PC-3 (cell line): Measurements from ENCODE around the gene SLIT1. TPM values are rescaled to one million over a fixed set of nuclear protein-coding genes. Genes with fewer than 3 reads are reported as not detected.

ENCODE experiments used
- ATAC-seq: fragments of 200-7000 bp; cut with Tn5 transposase; 2 replicates; pipeline ENCODE4 v1.9.1; 2020; ENCODE audit warnings: mild to moderate bottlenecking, moderate library complexity
- BruUV-seq: library from RNA; stranded (reverse); fragments of 400-500 nt; replicated peaks from 2 replicates; lab custom pipeline; 2021; lab: Mats Ljungman, UMichigan
- CTCF ChIA-PET: fragments of 300-600 bp; sonication (Branson Sonifier 250); formaldehyde crosslinking; loops from one replicate; lab custom pipeline; 2022; ENCODE audit warnings: antibody characterized with exemption; lab: Charles Lee
- POLR2A ChIA-PET: fragments of 300-600 bp; sonication (Branson Sonifier 250); formaldehyde crosslinking; loops from one replicate; lab custom pipeline; 2022; ENCODE audit warnings: antibody characterized with exemption; ENCODE audit not compliant: unreplicated experiment; lab: Charles Lee
- DNase-seq: peaks from one replicate; pipeline ENCODE4 v3.0.0-alpha.2; 2015
- H2AFZ ChIP-seq: fragments of 300-600 bp; sonication (generic); 2 replicates; pipeline ENCODE4 v1.6.0; 2016; ENCODE audit warnings: antibody characterized with exemption, low read length
- H3F3A ChIP-seq: fragments of 300-600 bp; sonication (generic); one replicate; pipeline ENCODE4 v1.6.0; 2017; ENCODE audit warnings: antibody characterized with exemption, low read length, control low read depth, mild to moderate bottlenecking; ENCODE audit not compliant: unreplicated experiment
- H3K27ac ChIP-seq: fragments of 300-600 bp; sonication (generic); 2 replicates; pipeline ENCODE4 v1.5.1; 2016; ENCODE audit warnings: mild to moderate bottlenecking, low read length
- H3K27me3 ChIP-seq: fragments of 300-600 bp; sonication (generic); 2 replicates; pipeline ENCODE4 v1.6.1; 2016; ENCODE audit warnings: low read length, mixed read lengths
- H3K36me3 ChIP-seq: fragments of 300-600 bp; sonication (generic); 2 replicates; pipeline ENCODE4 v1.6.1; 2016; ENCODE audit warnings: low read depth, mixed run types, low read length, mixed read lengths
- H3K4me1 ChIP-seq: fragments of 300-600 bp; sonication (generic); 2 replicates; pipeline ENCODE4 v1.5.1; 2016; ENCODE audit warnings: low read length; ENCODE audit not compliant: insufficient read depth
- H3K4me2 ChIP-seq: fragments of 300-600 bp; sonication (generic); 2 replicates; pipeline ENCODE4 v1.6.0; 2016; ENCODE audit warnings: low read length
- H3K4me3 ChIP-seq: fragments of 300-600 bp; sonication (generic); 2 replicates; pipeline ENCODE4 v1.5.1; 2016; ENCODE audit warnings: mild to moderate bottlenecking, low read length, mixed read lengths
- H3K79me2 ChIP-seq: fragments of 300-600 bp; sonication (generic); 2 replicates; pipeline ENCODE4 v1.6.1; 2017; ENCODE audit warnings: low read length, mixed read lengths
- H3K9ac ChIP-seq: fragments of 300-600 bp; sonication (generic); 2 replicates; pipeline ENCODE4 v1.6.0; 2016; ENCODE audit warnings: mild to moderate bottlenecking, low read length
- H3K9me2 ChIP-seq: fragments of 300-600 bp; sonication (generic); replicated peaks from 2 replicates; pipeline ENCODE4 v1.6.1; 2016; ENCODE audit warnings: mixed run types, low read length, mixed read lengths
- H3K9me3 ChIP-seq: fragments of 300-600 bp; sonication (generic); 2 replicates; pipeline ENCODE4 v1.6.1; 2016; ENCODE audit warnings: low read length, mixed read lengths
- H4K20me1 ChIP-seq: fragments of 300-600 bp; sonication (generic); 2 replicates; pipeline ENCODE4 v1.6.1; 2016; ENCODE audit warnings: low read length, mixed read lengths
- EZH2 ChIP-seq: fragments of 300-600 bp; sonication (generic); IDR thresholded peaks from one replicate; pipeline ENCODE4 v1.6.1; 2017; ENCODE audit warnings: antibody characterized with exemption, mild to moderate bottlenecking, low read length; ENCODE audit not compliant: unreplicated experiment
- EZH2phosphoT487 ChIP-seq: fragments of 300-600 bp; sonication (generic); IDR thresholded peaks from 2 replicates; pipeline ENCODE4 v1.6.1; 2018; ENCODE audit warnings: mild to moderate bottlenecking, antibody characterized with exemption, low read length, borderline replicate concordance
- intact Hi-C: fragments of 100-400 bp; cut with micrococcal nuclease; formaldehyde crosslinking; loops from 2 replicates; pipeline ENCODE4 v1.9.0; 2023
- total RNA-seq: library from RNA; depleted of rRNA; stranded (reverse); fragments of >200 nt; gene quantifications from 2 replicates; pipeline ENCODE4 v1.2.3, GENCODE V29; 2014
- TF ChIP-seq, protein P1 (sequence below): fragments of 300-600 bp; sonication (generic); conservative IDR thresholded peaks from 2 replicates; pipeline ENCODE4 v1.5.1; 2017; ENCODE audit warnings: antibody characterized with exemption, low read depth, mild to moderate bottlenecking, low read length

The SLIT1 gene
- total RNA-seq, 1 experiment from 2014 or later, result not detected

DNA sequence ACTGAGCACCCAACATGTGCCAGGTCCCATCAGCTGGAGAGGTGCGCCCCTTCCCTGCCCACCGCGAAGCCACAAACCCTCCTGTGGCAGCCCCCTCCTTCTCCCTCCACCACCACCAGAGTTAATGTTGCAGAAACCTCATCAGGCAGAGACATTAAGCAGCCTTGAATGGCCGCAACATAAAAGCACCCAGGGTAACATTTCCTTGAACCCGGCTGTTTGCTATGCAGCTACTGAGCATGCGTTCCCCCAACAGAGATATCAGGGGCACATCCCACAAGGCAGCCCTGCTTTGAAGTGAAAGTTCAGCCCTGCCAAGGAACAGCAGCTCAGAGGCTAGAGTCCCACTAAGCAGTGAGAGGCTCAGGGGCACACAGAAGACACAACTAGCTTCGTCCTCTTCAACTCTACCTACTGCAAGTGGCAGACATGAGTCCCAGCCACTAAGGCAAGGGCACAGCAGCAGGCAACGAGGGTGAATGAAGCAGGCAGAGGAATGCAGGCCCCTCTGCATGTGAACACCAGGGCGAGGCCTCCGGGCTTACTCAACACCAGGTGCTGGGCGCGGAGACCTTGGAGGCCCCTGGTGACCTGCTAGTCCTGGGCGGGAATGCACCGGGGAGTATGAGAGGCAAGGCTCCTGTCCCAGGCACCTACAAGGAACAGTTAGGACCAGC is 107.4 kb downstream of the SLIT1 start:
- CTCF ChIA-PET, result no interaction called here
- POLR2A ChIA-PET, result no interaction called here
- TF ChIP-seq EZH2 (no peak), EZH2phosphoT487 (no peak)
- TF ChIP-seq, protein P1, sequence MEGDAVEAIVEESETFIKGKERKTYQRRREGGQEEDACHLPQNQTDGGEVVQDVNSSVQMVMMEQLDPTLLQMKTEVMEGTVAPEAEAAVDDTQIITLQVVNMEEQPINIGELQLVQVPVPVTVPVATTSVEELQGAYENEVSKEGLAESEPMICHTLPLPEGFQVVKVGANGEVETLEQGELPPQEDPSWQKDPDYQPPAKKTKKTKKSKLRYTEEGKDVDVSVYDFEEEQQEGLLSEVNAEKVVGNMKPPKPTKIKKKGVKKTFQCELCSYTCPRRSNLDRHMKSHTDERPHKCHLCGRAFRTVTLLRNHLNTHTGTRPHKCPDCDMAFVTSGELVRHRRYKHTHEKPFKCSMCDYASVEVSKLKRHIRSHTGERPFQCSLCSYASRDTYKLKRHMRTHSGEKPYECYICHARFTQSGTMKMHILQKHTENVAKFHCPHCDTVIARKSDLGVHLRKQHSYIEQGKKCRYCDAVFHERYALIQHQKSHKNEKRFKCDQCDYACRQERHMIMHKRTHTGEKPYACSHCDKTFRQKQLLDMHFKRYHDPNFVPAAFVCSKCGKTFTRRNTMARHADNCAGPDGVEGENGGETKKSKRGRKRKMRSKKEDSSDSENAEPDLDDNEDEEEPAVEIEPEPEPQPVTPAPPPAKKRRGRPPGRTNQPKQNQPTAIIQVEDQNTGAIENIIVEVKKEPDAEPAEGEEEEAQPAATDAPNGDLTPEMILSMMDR, result no peak
- Histone ChIP-seq H3K9me3 (no peaks in the 10 kb centered on the region), H3F3A (no peaks in the 10 kb centered on the region), H3K9me2 (no peaks in the 10 kb centered on the region), H3K27ac (no peak overlapping the region), H3K4me2 (no peak overlapping the region), H3K4me1 (no peaks in the 10 kb centered on the region), H3K27me3 (0 out of 2 replicates have a peak, but pooled peaks cover 5% of the 10 kb centered on the region), H3K36me3 (no peaks in the 10 kb centered on the region), H4K20me1 (no peaks in the 10 kb centered on the region), H2AFZ (no peak overlapping the region), H3K79me2 (no peaks in the 10 kb centered on the region), H3K4me3 (no peak overlapping the region), H3K9ac (no peak overlapping the region)
- intact Hi-C loops, result no loop called here
- no peak for DNase-seq
- ATAC-seq, result no peak
- no TSS peak for BruUV-seq

DNA sequence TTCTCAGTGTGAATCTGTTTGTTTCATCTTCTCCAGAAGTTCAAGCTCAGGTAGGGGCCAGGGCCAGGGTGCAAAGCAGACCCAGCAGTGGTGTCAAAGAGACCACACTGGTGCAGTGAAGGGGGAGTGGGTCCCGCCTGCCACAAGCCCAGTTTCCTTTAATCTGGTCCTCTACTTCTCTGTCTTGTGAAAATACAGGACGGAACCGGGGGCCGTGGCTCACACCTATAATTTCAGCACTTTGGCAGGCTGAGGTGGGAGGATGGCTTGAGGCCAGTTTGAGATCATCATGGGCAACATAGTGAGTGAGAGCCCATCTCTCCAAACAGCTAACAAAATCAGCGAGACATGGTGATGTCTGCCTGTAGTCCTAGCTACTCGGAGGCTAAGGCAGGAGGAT is 109.0 kb downstream of the SLIT1 start:
- no peak for TF ChIP-seq EZH2phosphoT487
- no peak for TF ChIP-seq EZH2
- TF ChIP-seq, protein P1, result no peak
- ChIA-PET CTCF (interaction anchor here (1.2 kb wide), 1 partner anchor 134 kb away, joined by 3 read pairs; no protein-coding TSS in a partner anchor), POLR2A (no interaction called here)
- no peak overlapping the region for H3K4me2 ChIP-seq
- H3K9me2 ChIP-seq, result no peaks in the 10 kb centered on the region
- no peak for DNase-seq
- no TSS peak for BruUV-seq
- ATAC-seq, result no peak
- no peaks in the 10 kb centered on the region for H3K79me2 ChIP-seq
- H2AFZ ChIP-seq, result no peak overlapping the region
- H3K36me3 ChIP-seq, result no peaks in the 10 kb centered on the region
- H3K9ac ChIP-seq, result no peak overlapping the region
- intact Hi-C loops, result no loop called here
- H3K9me3 ChIP-seq, result no peaks in the 10 kb centered on the region
- H3K4me1 ChIP-seq, result no peaks in the 10 kb centered on the region
- H3K27me3 ChIP-seq, result 0 out of 2 replicates have a peak, but pooled peaks cover 5% of the 10 kb centered on the region
- no peak overlapping the region for H3K4me3 ChIP-seq
- H3F3A ChIP-seq, result no peaks in the 10 kb centered on the region
- H4K20me1 ChIP-seq, result no peaks in the 10 kb centered on the region
- H3K27ac ChIP-seq, result no peak overlapping the region

DNA sequence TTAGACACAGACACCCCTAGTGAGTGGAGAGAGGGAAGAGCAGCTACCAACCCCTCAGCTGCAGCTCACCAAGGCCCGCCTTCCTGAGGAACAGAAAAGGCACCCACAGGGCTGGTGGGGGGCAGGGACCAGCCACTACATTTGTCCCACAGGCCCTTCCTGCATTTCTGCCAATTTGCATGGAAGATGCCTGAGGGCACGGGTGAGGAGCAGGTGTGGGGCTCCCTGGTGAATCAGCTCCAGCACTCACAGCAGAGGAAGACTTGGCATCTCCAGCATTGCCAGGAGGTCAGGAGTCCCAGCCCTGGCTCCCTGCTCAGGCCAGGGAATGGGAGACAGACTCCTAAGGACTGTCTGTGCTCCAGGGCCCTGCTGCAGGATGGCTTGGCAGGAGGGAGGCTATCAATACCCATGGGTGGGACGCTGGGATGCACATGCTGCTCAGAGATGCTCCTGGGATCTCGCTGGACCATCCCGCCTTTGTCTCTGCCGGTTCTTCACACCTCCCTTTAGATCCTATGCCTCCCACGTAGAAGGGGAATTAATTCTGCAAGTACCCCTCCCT is 109.7 kb downstream of the SLIT1 start:
- CTCF ChIA-PET, result interaction anchor here (0.6 to 1.2 kb wide), 2 partner anchors 134 to 230 kb away, joined by 3 read pairs; no protein-coding TSS in a partner anchor
- Histone ChIP-seq H3K27ac (no peak overlapping the region), H3K27me3 (0 out of 2 replicates have a peak, but pooled peaks cover 5% of the 10 kb centered on the region), H3K79me2 (no peaks in the 10 kb centered on the region), H3K9me2 (no peaks in the 10 kb centered on the region), H3F3A (no peaks in the 10 kb centered on the region), H3K9me3 (no peaks in the 10 kb centered on the region), H2AFZ (no peak overlapping the region), H3K9ac (no peak overlapping the region), H3K4me3 (no peak overlapping the region), H4K20me1 (no peaks in the 10 kb centered on the region), H3K4me1 (no peaks in the 10 kb centered on the region), H3K36me3 (no peaks in the 10 kb centered on the region), H3K4me2 (no peak overlapping the region)
- no TSS peak for BruUV-seq
- POLR2A ChIA-PET, result no interaction called here
- ATAC-seq (no peak), DNase-seq (no peak)
- intact Hi-C loops, result no loop called here
- no peak for TF ChIP-seq EZH2phosphoT487
- no peak for TF ChIP-seq EZH2
- TF ChIP-seq, protein P1, result no peak
